ENCODE measurements around the gene PKP4.

PKP4 gene

DNA sequence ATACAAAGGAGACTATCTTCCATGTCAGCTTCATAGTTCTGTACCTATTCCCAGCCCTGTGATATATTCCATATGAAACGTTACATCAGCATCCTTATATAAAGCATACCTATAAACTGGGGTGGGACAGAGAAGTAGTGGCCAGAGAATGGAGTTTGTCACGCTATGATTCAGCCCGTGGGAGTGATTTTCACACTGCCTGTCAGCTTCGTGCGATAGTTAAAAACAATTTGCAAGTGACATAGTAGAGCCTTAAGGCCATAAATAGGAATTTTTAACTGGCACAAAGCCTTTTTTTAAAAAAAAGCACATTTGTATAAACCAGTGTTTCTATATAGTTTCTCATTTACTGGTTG is 30.2 kb downstream of the PKP4 start:
- TF ChIP-seq, protein P1, sequence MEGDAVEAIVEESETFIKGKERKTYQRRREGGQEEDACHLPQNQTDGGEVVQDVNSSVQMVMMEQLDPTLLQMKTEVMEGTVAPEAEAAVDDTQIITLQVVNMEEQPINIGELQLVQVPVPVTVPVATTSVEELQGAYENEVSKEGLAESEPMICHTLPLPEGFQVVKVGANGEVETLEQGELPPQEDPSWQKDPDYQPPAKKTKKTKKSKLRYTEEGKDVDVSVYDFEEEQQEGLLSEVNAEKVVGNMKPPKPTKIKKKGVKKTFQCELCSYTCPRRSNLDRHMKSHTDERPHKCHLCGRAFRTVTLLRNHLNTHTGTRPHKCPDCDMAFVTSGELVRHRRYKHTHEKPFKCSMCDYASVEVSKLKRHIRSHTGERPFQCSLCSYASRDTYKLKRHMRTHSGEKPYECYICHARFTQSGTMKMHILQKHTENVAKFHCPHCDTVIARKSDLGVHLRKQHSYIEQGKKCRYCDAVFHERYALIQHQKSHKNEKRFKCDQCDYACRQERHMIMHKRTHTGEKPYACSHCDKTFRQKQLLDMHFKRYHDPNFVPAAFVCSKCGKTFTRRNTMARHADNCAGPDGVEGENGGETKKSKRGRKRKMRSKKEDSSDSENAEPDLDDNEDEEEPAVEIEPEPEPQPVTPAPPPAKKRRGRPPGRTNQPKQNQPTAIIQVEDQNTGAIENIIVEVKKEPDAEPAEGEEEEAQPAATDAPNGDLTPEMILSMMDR (conservative IDR thresholded peaks at IDR 0.05; ENCODE audit: low read depth, low read length) = no peak
- H3K27ac ChIP-seq = no peak overlapping the region
- no peak overlapping the region for H2AFZ ChIP-seq (ENCODE audit: low read depth)
- H3K9ac ChIP-seq = no peak overlapping the region
- no peaks in the 10 kb centered on the region for H3K27me3 ChIP-seq (ENCODE audit: insufficient read depth, low read depth)
- no peaks in the 10 kb centered on the region for H3K36me3 ChIP-seq (ENCODE audit: insufficient read depth)
- H3K4me3 ChIP-seq (IDR thresholded peaks at IDR 0.05; ENCODE audit: insufficient read depth, low read depth, low read length) = no peak overlapping the region
- peaks cover 4% of the 10 kb centered on the region; the same call in 1 of the 2 replicates for H4K20me1 ChIP-seq (ENCODE audit: insufficient read depth)
- peaks cover 51% of the 10 kb centered on the region for H3K4me1 ChIP-seq (ENCODE audit: low read depth, poor library complexity, severe bottlenecking)
- H3K4me2 ChIP-seq = peak overlapping the region; percentile 18; the same call in 1 of the 2 replicates
- H3K79me2 ChIP-seq (ENCODE audit: insufficient read depth, low read depth) = peaks cover 88% of the 10 kb centered on the region; the same call in 1 of the 2 replicates

DNA sequence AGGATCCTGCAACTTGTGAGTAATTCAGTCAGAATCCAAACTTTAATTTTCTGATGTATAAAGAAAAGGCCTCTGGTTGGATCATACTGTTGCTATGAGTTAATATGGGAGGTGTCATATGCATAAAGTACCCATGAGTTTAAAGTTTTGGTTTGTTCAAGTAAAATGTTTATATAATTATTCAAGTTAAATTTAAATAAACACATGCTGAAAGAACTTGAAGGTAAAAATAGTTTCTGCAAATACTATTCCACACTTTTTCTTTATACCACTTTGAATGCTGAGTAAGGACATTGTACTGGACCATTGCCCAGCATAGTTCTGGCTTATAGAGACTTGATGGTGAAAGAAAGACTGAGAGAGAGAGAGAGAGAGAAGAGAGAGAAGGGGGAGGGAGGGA is 30.7 kb downstream of the PKP4 start:
- Histone ChIP-seq H2AFZ (ENCODE audit: low read depth) (no peak overlapping the region), H3K36me3 (ENCODE audit: insufficient read depth) (no peaks in the 10 kb centered on the region), H4K20me1 (ENCODE audit: insufficient read depth) (peaks cover 4% of the 10 kb centered on the region; the same call in 1 of the 2 replicates), H3K79me2 (ENCODE audit: insufficient read depth, low read depth) (peaks cover 88% of the 10 kb centered on the region; the same call in 1 of the 2 replicates), H3K4me1 (ENCODE audit: low read depth, poor library complexity, severe bottlenecking) (peaks cover 51% of the 10 kb centered on the region), H3K27me3 (ENCODE audit: insufficient read depth, low read depth) (no peaks in the 10 kb centered on the region), H3K4me2 (peak overlapping the region; percentile 18), H3K9ac (no peak overlapping the region), H3K27ac (no peak overlapping the region), H3K4me3 (IDR thresholded peaks at IDR 0.05; ENCODE audit: insufficient read depth, low read depth, low read length) (no peak overlapping the region)
- TF ChIP-seq, protein P1 (conservative IDR thresholded peaks at IDR 0.05; ENCODE audit: low read depth, low read length) = no peak

GRCh38 chr2:158488442-158489216 is 31.9 kb downstream of the PKP4 start:
- no peaks in the 10 kb centered on the region for H3K27me3 ChIP-seq (ENCODE audit: insufficient read depth, low read depth)
- TF ChIP-seq, protein P1 (conservative IDR thresholded peaks at IDR 0.05; ENCODE audit: low read depth, low read length) = no peak
- H4K20me1 ChIP-seq (ENCODE audit: insufficient read depth) = peaks cover 4% of the 10 kb centered on the region; the same call in 1 of the 2 replicates
- H3K79me2 ChIP-seq (ENCODE audit: insufficient read depth, low read depth) = peaks cover 83% of the 10 kb centered on the region; the same call in 1 of the 2 replicates
- peaks cover 51% of the 10 kb centered on the region for H3K4me1 ChIP-seq (ENCODE audit: low read depth, poor library complexity, severe bottlenecking)
- H3K4me3 ChIP-seq (IDR thresholded peaks at IDR 0.05; ENCODE audit: insufficient read depth, low read depth, low read length) = no peak overlapping the region
- no peak overlapping the region for H2AFZ ChIP-seq (ENCODE audit: low read depth)
- H3K9ac ChIP-seq = no peak overlapping the region
- no peaks in the 10 kb centered on the region for H3K36me3 ChIP-seq (ENCODE audit: insufficient read depth)
- no peak overlapping the region for H3K27ac ChIP-seq
- no peak overlapping the region; the same call in 1 of the 2 replicates for H3K4me2 ChIP-seq

DNA sequence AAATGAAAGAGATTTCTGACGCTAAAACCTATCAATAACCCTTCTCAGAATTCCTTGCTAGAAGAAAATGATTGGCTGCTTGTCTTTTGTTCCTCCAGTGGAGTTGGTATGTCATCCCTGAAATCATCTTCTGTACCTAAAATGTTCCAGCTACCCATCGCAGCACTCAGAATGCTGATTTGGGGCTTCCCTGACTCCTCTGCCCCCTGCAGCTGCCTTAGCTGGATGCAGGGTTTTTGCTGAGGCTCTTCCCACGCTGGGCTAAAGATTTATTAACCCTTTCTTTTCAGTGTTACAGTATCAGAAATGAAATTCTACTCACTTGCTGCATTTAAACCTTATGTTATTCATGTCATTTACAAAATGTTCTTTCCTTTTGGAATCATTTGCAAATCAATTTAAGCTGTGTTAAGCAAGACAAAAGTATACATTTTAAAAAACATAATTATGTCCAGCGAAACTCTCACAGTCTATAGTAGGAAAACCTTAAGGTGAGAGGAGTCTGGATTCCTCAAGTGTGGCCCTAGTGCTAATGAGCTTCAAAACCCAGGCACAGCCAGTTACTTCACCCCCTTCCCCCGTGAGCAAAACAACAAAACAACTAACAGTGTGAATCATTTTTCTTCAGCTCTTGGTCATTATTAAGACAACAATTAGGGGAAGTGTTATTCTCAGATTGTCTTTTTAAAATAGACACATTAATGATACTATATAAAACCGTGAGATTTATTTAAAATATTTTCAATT is 32.8 kb downstream of the PKP4 start:
- H3K36me3 ChIP-seq (ENCODE audit: insufficient read depth) = no peaks in the 10 kb centered on the region
- H3K4me1 ChIP-seq (ENCODE audit: low read depth, poor library complexity, severe bottlenecking) = peaks cover 47% of the 10 kb centered on the region
- H4K20me1 ChIP-seq (ENCODE audit: insufficient read depth) = peaks cover 4% of the 10 kb centered on the region; the same call in 1 of the 2 replicates
- no peak overlapping the region for H3K4me3 ChIP-seq (IDR thresholded peaks at IDR 0.05; ENCODE audit: insufficient read depth, low read depth, low read length)
- H3K9ac ChIP-seq = no peak overlapping the region
- no peak overlapping the region for H2AFZ ChIP-seq (ENCODE audit: low read depth)
- TF ChIP-seq, protein P1 (conservative IDR thresholded peaks at IDR 0.05; ENCODE audit: low read depth, low read length) = no peak
- H3K27ac ChIP-seq = no peak overlapping the region
- H3K4me2 ChIP-seq = no peak overlapping the region
- no peaks in the 10 kb centered on the region for H3K27me3 ChIP-seq (ENCODE audit: insufficient read depth, low read depth)
- peaks cover 86% of the 10 kb centered on the region; the same call in 1 of the 2 replicates for H3K79me2 ChIP-seq (ENCODE audit: insufficient read depth, low read depth)
